Left ventricle myocardium superior (tissue), 1 donor: ENCODE results near the gene PLXNA3. TPM values are rescaled to one million over a fixed set of nuclear protein-coding genes. Genes with fewer than 3 reads are reported as not detected.

ENCODE experiments used
- ATAC-seq: fragments of 200-7000 bp; cut with Tn5 transposase; one replicate; pipeline ENCODE4 v1.9.1; 2020; ENCODE audit warnings: mild to moderate bottlenecking, moderate library complexity
- DNase-seq: peaks from one replicate; pipeline ENCODE4 v3.0.0-alpha.2; 2020
- intact Hi-C: fragments of 100-400 bp; cut with micrococcal nuclease; formaldehyde crosslinking; loops from one replicate; pipeline ENCODE4 v1.11.0; 2022
- total RNA-seq: library from RNA; stranded (reverse); fragmentation: NEBNext Ultra II Directional; extraction: Animal tissue kit (Norgen Biotek cat#: 25700); gene quantifications from one replicate; pipeline ENCODE4 v1.2.1, GENCODE V29; 2021
- donor health status: DM: no; HTN: yes; CAD: no; lungs with severe emphysema.

The PLXNA3 gene
- total RNA-seq, 1 donor from 2014 or later, result 22.0 TPM

DNA sequence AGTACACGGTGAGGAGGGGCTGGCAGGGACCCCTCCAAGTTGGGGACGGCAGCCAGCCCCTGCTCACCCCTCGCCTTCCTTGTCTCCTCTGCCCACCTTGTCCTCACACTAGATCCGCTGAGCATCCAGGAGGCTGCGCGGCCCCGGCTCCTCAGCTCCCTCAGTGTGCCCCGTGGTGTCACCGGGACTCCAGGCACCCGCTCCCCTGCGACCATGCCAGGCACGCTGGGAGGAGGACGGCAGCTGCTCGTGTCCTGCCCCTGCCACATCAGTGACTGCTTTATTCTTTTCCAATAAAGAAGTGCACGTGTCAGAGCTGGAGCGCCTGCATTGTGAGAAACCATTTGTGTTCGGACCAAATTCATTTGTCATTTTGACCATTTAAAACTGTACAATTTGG, 7.8 kb upstream of the PLXNA3 start:
- intact Hi-C loops, result no loop called here
- no peak for ATAC-seq

DNA sequence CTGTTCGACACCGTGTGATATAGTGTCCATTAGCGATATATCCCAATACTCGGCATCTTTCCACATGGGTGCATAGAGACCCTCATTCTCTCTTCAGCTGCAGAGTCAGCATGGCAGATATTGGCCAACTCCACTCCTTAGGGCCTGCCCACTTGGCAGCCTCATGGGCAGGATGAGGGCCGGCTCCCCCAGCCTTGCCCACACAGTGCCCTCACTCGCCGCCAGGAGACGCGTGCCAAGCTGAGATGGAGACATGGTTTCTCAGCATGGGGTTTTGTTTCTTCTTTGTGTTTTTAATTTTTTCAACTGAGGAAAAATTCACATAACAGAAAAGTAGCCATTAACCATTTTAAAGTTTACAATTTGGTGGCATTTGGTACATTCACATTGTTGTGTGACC, 5.3 kb upstream of the PLXNA3 start:
- ATAC-seq (no peak), DNase-seq (no peak)
- intact Hi-C loops, result no loop called here

More for the DNA sequence above, 7.8 kb upstream of the PLXNA3 start:
- DNase-seq, result no peak

DNA sequence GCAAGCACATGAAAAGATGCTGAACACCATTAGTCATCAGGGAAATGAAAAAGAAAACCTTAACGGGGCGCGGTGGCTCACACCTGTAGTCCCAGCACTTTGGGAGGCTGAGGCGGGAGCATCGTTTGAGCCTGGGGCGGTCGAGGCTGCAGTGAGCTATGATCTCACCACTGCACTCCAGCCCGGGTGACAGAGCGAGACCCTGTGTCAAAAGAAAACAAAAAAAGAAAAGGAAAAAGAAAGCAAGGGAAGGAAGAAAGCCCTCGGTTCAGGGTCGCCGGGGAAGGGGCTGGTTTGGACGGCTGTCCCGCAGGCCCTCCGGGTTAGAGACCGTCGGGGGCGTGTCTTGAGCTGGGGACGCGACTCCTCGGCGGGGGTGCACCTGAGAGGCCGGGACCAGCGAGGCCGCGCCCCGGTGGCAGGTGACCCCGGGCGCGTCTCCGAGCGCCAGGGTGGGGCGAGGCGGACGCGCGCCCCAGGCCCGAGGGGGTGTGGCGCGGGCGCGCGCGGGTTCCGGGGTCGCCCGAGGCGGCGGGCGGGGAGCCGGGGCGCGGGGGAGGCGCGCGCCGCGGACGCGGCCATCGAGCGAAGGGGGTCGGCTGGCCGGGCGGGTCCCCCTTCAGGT, 478 bp upstream of the PLXNA3 start:
- intact Hi-C loops, result no loop called here
- ATAC-seq (peak; percentile 54), DNase-seq (peak; percentile 62)

DNA sequence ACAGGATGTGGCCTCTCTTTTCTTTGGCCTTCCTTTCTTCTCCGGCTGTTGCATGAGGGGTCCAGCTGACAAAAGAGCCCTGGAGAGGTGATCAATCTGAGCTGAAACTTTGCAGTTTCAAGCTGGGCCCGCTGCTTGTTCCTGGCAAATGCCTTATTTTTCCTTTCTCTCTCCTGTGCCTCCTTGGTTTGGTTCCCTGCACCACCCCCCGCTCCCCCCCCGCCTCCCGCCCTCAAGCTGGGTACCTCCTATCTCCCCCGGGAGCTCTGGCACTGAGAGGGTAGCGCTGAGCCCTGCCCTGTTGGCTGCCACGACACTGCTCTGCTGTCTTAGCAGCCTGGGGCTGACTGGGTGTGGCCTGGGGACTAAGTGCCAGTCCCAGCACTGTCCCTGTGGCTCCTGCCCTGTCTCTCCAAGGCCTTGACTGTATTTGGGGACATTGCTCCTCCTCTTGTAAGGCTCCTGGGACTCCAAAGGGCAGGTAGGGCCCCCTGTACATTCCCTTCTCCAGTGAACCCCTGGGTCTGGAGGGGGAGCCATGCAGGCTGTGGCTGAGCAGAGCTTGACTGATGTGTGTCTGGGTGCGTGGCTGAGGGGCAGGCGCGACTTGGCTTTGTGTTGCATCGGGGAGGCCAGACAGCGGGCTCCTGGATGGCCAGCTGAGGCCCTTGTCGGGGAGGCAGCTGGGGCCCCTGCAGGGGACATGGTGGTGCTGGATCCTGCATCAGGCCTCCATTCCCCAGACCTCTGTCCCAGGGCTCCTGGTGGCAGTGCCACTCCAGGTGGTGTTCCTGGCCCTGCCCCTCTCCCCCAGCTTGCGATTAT, 1.1 kb downstream of the PLXNA3 start:
- peak; percentile 73 for DNase-seq
- peak; percentile 89 for ATAC-seq
- intact Hi-C loops, result no loop called here

DNA sequence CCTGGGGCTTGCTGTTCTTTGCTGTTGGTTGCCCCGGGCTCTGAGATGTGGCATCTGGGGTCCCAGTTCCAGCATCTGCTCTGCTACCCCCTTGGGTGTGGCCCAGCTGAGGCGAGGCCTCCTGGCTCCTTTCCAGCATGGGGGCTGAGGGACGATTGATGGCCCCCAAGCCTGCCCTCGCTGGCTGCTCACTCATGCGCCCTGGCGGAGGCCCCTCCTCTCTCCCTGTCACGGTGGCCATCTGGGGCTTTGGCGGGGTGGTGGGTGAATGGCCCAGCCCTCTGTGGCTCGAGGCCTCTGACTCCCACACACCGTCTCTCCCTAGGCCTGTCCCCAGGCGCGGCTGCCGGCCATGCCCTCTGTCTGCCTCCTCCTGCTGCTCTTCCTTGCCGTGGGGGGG, 1.8 kb downstream of the PLXNA3 start:
- intact Hi-C loops, result no loop called here
- DNase-seq, result no peak
- ATAC-seq, result peak; percentile 7

DNA sequence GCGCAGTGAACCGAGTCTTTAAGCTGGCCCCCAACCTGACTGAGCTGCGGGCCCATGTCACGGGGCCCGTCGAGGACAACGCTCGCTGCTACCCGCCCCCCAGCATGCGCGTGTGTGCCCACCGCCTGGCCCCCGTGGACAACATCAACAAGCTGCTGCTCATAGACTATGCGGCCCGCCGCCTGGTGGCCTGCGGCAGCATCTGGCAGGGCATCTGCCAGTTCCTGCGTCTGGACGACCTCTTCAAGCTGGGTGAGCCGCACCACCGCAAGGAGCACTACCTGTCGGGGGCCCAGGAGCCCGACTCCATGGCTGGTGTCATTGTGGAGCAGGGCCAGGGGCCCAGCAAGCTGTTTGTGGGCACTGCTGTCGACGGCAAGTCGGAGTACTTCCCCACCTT, 2.2 kb downstream of the PLXNA3 start:
- ATAC-seq, result no peak
- no peak for DNase-seq
- intact Hi-C loops, result no loop called here

DNA sequence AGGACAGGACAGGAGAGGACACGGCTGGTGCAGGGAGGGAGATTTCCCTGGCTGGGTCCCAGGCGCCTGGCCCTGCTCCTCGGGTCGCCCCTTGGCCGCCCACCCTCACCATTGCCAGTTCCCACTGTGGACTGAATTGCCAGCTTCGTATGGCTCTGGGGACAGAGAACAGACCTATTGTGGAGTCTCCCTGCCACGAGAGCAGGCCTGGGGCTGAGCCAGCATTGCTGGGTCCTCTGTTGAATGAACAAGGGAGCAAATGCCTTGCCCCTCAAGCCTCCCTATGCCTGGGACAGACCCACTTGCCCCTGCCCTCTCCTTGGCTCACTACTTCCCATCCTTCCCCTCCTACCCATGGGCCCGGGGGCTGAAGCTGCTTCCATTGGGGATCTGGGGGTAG, 4.3 kb downstream of the PLXNA3 start:
- intact Hi-C loops, result no loop called here
- ATAC-seq (no peak), DNase-seq (no peak)

DNA sequence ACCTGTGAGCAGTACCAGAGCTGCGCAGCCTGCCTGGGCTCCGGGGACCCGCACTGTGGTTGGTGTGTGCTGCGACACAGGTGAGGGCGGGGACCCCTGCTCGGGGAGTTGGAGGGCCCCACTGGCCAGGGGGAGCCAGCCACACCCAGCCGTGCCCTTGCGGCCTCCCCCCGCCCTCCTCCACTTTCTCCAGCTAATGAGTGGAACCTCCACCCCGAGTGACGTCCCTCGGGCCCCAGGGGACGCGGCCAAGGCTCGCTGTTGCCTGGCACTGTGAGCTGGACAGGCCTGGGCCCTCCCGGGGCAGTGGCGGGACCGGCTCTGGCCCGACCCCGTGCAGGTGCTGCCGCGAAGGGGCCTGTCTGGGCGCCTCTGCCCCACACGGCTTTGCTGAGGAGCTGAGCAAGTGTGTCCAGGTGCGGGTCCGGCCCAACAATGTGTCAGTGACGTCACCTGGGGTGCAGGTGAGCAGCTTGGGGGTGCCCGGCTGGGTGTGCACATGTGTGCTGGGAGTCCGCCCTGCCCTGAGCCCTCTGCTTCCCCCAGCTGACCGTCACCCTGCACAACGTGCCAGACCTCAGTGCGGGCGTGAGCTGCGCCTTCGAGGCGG, 5.6 kb downstream of the PLXNA3 start:
- intact Hi-C loops, result no loop called here
- DNase-seq (no peak), ATAC-seq (no peak)

DNA sequence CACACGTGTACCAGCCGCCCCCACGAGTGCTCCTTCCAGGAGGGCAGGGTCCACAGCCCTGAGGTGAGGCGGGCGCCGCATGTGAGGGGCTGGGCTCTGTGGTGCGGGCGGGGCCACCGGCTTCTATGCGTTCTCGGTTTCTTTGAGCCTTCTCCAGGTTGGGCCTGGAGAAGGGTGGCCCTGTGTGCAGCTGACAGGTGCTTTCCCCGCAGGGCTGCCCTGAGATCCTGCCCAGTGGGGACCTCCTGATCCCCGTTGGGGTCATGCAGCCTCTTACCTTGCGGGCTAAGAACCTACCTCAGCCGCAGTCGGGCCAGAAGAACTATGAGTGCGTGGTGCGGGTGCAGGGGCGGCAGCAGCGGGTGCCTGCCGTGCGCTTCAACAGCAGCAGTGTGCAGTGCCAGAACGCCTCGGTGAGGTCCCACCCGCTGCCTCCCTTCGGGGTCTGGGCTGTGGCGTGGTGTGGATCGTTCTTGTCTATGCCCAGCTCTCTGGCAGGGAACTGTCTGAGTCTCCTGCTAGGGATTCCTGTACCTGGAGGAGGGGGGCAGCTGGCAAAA, 6.8 kb downstream of the PLXNA3 start:
- ATAC-seq, result no peak
- intact Hi-C loops, result no loop called here
- DNase-seq, result no peak

DNA sequence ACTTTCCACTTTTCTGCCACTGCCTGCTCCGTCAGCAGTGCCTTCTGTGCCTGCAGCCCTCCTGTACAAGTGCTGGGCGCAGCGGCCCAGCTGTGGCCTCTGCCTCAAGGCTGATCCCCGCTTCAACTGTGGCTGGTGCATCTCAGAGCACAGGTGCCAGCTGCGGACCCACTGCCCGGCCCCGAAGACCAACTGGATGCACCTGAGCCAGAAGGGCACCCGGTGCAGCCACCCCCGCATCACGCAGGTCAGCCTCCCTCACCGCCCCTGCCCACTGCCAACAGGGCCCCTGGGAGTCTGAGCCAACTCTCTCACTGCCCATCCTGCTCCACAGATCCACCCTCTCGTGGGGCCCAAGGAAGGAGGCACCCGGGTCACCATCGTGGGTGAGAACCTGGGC, 7.5 kb downstream of the PLXNA3 start:
- ATAC-seq (no peak), DNase-seq (no peak)
- intact Hi-C loops, result no loop called here

DNA sequence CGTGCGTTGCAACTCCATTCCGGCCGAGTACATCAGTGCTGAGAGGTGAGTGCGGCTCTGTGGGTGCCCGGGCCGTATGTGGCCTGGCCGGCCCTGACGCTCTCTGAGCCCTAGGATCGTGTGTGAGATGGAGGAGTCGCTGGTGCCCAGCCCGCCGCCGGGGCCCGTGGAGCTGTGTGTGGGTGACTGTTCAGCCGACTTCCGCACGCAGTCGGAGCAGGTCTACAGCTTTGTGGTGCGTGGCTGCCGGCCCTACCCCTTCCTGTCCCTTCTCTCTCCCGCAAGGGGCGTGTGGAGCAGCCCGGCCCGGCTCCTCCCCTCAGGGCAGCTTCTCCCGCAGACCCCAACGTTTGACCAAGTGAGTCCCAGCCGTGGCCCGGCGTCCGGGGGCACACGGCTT, 8.0 kb downstream of the PLXNA3 start:
- intact Hi-C loops, result no loop called here
- ATAC-seq (no peak), DNase-seq (no peak)

DNA sequence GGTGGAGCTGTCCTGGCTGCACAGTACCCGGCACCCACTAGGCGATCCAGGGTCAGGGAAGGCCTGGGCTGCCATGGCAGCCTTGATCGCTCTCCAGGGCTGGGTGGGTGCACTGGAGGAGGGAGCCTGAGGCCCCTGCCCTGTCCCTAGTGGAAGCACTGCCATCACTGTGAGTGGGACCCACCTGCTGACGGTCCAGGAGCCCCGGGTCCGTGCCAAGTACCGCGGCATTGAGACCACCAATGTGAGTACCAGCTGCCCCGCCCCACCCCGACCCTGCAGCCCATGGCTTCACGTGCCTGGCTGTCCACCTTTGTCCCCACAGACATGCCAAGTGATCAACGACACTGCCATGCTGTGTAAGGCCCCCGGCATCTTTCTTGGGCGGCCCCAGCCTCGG, 8.8 kb downstream of the PLXNA3 start:
- intact Hi-C loops, result no loop called here
- no peak for DNase-seq
- ATAC-seq, result no peak

DNA sequence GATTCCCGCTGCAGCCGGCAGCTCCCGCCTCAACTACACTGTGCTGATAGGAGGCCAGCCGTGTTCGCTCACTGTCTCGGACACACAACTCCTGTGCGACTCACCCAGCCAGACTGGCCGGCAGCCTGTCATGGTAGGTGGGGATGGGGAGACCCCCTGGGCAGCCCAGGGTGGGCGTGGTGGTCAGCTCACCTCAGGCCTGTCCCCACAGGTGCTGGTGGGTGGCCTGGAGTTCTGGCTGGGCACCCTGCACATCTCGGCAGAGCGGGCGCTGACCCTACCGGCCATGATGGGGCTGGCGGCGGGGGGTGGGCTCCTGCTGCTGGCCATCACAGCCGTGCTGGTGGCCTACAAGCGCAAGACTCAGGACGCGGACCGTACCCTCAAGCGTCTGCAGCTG, 9.5 kb downstream of the PLXNA3 start:
- DNase-seq, result no peak

DNA sequence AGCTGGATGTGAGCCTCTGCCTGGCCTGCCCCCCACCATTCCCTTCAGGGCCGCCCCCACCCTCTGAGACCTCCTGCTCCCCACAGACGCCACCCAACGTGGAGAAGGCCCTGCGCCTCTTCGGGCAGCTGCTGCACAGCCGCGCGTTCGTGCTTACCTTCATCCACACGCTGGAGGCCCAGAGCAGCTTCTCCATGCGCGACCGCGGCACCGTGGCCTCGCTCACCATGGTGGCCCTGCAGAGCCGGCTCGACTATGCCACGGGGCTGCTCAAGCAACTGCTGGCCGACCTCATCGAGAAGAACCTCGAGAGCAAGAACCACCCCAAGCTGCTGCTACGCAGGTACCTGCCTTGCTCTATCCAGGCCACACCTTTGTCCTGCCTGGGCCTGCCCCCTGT, 10.1 kb downstream of the PLXNA3 start:
- DNase-seq (no peak), ATAC-seq (no peak)
- intact Hi-C loops, result no loop called here

More for the DNA sequence above, 9.5 kb downstream of the PLXNA3 start:
- no peak for ATAC-seq
- intact Hi-C loops, result no loop called here

DNA sequence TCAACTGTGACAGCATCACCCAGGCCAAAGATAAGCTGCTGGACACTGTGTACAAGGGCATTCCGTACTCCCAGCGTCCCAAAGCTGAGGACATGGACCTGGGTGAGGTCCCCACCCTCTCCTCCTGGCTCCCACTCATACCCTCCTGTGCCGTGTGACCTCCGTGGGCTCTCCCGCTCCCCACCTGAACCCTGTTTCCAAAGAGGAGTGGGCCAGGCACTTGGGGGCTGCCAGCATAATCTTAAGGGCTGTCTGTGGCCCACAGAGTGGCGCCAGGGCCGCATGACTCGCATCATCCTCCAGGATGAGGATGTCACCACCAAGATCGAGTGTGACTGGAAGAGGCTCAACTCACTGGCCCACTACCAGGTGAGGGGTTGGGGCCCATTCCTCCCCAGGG, 11.0 kb downstream of the PLXNA3 start:
- DNase-seq (no peak), ATAC-seq (no peak)
- intact Hi-C loops, result no loop called here

DNA sequence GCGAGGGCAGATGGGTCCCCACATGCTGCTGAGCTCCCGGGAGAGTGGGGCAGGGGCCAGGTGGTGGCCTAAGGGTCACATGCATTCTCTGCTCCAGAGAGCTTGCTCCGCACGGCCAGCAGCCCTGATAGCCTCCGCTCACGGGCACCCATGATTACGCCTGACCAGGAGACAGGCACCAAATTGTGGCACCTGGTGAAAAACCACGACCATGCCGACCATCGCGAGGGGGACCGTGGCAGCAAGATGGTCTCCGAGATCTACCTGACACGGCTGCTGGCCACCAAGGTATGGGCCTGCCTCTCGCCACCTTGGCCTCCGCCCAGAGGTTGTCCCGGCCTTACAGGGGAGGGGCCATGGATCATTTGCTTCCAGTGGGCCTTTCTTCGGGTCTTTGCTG, 11.8 kb downstream of the PLXNA3 start:
- ATAC-seq, result no peak
- DNase-seq, result no peak
- intact Hi-C loops, result no loop called here

DNA sequence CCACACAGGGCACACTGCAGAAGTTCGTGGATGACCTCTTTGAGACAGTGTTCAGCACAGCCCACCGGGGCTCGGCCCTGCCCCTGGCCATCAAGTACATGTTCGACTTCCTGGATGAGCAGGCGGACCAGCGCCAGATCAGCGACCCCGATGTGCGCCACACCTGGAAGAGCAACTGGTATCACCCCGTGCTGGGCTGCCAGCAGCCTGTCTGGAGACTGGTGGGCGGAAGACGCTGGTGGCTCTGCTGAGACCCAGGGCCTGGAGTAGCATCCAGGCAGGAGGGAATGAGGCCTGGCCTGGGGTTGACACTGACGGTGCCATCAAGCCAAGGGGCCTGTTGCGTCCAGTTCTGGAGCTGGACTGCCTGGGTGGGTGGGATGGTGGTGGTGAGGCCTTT, 12.4 kb downstream of the PLXNA3 start:
- ATAC-seq, result no peak
- DNase-seq, result no peak
- intact Hi-C loops, result no loop called here

DNA sequence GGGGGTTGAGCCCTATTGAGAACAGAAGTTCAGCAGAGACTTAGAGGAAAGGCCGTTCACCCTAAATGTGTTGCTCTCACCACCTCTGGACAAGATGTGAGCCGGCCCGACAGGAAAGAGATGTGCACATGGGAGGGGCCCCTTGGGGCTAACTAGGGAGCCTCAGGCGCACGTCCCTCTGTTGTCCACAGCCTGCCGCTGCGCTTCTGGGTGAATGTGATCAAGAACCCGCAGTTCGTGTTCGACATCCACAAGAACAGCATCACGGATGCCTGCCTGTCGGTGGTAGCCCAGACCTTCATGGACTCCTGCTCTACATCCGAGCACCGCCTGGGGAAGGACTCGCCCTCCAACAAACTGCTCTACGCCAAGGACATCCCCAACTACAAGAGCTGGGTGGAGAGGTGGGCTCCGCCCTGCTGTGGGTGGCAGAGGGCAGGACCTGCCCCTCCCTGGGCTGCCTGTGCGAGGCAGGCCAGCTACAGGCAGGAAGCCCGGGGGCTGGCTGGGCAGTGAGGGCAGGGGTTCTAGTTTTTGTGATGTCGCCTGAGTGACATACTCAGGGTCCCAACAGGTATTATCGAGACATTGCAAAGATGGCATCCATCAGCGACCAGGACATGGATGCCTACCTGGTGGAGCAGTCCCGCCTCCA, 13.0 kb downstream of the PLXNA3 start:
- intact Hi-C loops, result no loop called here
- no peak for ATAC-seq

DNA sequence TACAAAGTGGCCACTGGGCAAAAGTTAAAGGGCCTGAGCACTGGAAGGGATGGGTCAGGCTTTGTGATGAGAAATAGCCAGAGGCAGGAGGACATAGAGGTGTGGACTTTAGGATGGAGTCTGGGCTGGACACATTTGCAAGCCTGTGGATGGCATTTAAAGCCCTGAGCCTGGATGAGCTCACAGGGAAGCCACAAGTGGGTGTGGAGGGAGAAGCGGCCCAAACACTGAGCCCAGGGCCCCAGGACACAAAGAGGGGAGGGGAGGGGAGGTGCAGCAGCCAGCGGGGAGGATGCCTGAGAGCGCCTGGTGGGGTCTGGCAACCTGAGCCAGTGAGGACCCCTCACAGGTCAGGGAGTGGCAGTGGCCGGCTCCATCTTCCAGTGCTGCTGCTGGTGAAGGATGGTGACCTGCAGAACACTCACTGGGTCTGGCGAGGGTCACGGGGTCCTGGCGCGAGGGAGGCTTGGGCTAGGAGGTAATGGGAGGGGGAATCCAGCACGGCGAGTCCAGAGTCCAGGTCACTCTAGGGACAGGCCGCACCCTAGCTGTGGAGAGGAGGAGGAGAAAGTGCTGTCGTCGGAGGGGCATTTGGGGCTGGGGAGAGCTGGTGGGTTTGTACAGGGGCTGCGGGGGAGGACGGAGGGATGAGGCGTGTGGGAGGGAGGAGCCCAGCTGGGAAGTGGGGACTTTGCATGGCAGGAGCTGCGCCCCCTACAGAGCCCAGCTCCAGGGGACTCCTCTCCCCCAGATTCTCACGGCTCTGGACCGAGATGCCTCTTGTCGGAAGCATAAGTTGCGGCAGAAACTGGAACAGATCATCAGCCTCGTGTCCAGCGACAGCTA, 14.0 kb downstream of the PLXNA3 start:
- ATAC-seq, result no peak
- intact Hi-C loops, result no loop called here
- DNase-seq, result peak; percentile 9

More for the DNA sequence above, 13.0 kb downstream of the PLXNA3 start:
- peak; percentile 15 for DNase-seq
